HEK293T (cell line): ENCODE results near the gene PIEZO2.

Experiments used
- ARNT ChIP-seq: fragments of 450-650 bp; IDR thresholded peaks from 2 replicates; pipeline ENCODE4 v1.6.1; 2017; ENCODE audit warnings: mild to moderate bottlenecking
- BHLHE40 ChIP-seq: fragments of 450-650 bp; IDR thresholded peaks from 2 replicates; pipeline ENCODE4 v1.6.1; 2016; ENCODE audit warnings: mild to moderate bottlenecking, moderate library complexity, borderline replicate concordance
- CTBP1 ChIP-seq: fragments of 450-650 bp; IDR thresholded peaks from 2 replicates; pipeline ENCODE4 v1.6.1; 2016; ENCODE audit warnings: borderline replicate concordance
- ELF4 ChIP-seq: fragments of 450-650 bp; IDR thresholded peaks from 2 replicates; pipeline ENCODE4 v1.6.1; 2017; ENCODE audit warnings: antibody characterized with exemption
- FOXA1 ChIP-seq: fragments of 450-650 bp; IDR thresholded peaks from 2 replicates; pipeline ENCODE4 v1.6.1; 2016; ENCODE audit warnings: mild to moderate bottlenecking
- FOXK2 ChIP-seq: fragments of 450-650 bp; IDR thresholded peaks from 2 replicates; pipeline ENCODE4 v1.6.1; 2016; ENCODE audit warnings: mild to moderate bottlenecking
- FOXM1 ChIP-seq: fragments of 450-650 bp; IDR thresholded peaks from 2 replicates; pipeline ENCODE4 v1.6.1; 2017; ENCODE audit warnings: mild to moderate bottlenecking, borderline replicate concordance
- HDGF ChIP-seq: fragments of 450-650 bp; IDR thresholded peaks from 2 replicates; pipeline ENCODE4 v1.6.1; 2017; ENCODE audit warnings: antibody characterized with exemption, borderline replicate concordance
- L3MBTL2 ChIP-seq: fragments of 450-650 bp; conservative IDR thresholded peaks from 2 replicates; pipeline ENCODE4 v1.6.1; 2016; ENCODE audit warnings: mild to moderate bottlenecking
- NFRKB ChIP-seq: fragments of 450-650 bp; IDR thresholded peaks from 2 replicates; pipeline ENCODE4 v1.6.1; 2016; ENCODE audit warnings: mild to moderate bottlenecking, moderate library complexity
- PKNOX1 ChIP-seq: fragments of 450-650 bp; IDR thresholded peaks from 2 replicates; pipeline ENCODE4 v1.6.1; 2016
- SP1 ChIP-seq: fragments of 450-650 bp; IDR thresholded peaks from 2 replicates; pipeline ENCODE4 v1.6.1; 2017
- SUZ12 ChIP-seq: fragments of 450-650 bp; IDR thresholded peaks from 2 replicates; pipeline ENCODE4 v1.6.1; 2016; ENCODE audit warnings: mild to moderate bottlenecking
- ZNF384 ChIP-seq: fragments of 450-650 bp; IDR thresholded peaks from 2 replicates; pipeline ENCODE4 v1.6.1; 2016

- no peak for TF ChIP-seq SUZ12
- no peak for TF ChIP-seq FOXA1
- no peak for TF ChIP-seq NFRKB
- TF ChIP-seq ARNT = no peak
- no peak for TF ChIP-seq FOXM1
- no peak for TF ChIP-seq ELF4
- TF ChIP-seq BHLHE40 = no peak
- TF ChIP-seq ZNF384 = no peak
- TF ChIP-seq SP1 = no peak
- no peak for TF ChIP-seq FOXK2
- TF ChIP-seq CTBP1 = no peak
- TF ChIP-seq PKNOX1 = no peak
- TF ChIP-seq HDGF = no peak
- TF ChIP-seq L3MBTL2 = no peak
These were observed 478.5 kb downstream of the PIEZO2 start for GRCh38 chr18:10670856-10671255.
